Measurements from ENCODE around the gene SERPINB8. TPM values are rescaled to one million over a fixed set of nuclear protein-coding genes. Genes with fewer than 3 reads are reported as not detected.
A peak's percentile ranks its signal among the peaks of the same experiment; 100 is the strongest.

Gene SERPINB8
- total RNA-seq, 1 experiment from 2014 or later: 0.98 TPM

- peaks cover 7% of the 10 kb centered on the region for H3K36me3 Mint-ChIP-seq (ENCODE audit: insufficient read depth, unreplicated experiment)
- no peaks in the 10 kb centered on the region for H3K9me3 ChIP-seq
- H3K27me3 ChIP-seq (replicated peaks; ENCODE audit: control insufficient read depth, insufficient read depth, low read length): no peaks in the 10 kb centered on the region
- TF ChIP-seq CTCF (IDR thresholded peaks at IDR 0.05; ENCODE audit: insufficient read depth in 1 of 2, low read depth in 1 of 2, low read length in 1 of 2, severe bottlenecking in 1 of 2, unreplicated experiment in 1 of 2): no peak
- no peak for DNase-seq
- POLR2A ChIA-PET: no interaction called here
- H3K4me1 ChIP-seq: no peaks in the 10 kb centered on the region
- no peaks in the 10 kb centered on the region for H3K4me1 Mint-ChIP-seq (ENCODE audit: low read depth, unreplicated experiment)
- H3K9me3 Mint-ChIP-seq (ENCODE audit: unreplicated experiment): no peaks in the 10 kb centered on the region
- CTCF ChIA-PET: no interaction called here
- H3K36me3 ChIP-seq (ENCODE audit: control insufficient read depth, insufficient read depth, low read length): no peaks in the 10 kb centered on the region
- intact Hi-C loops (cut with micrococcal nuclease; ENCODE audit: unreplicated experiment): loop anchor here (1.0 kb wide), 1 partner anchor 12 kb away; no protein-coding TSS in a partner anchor
- H3K27ac Mint-ChIP-seq (ENCODE audit: unreplicated experiment): no peak overlapping the region
- H3K4me3 Mint-ChIP-seq (ENCODE audit: unreplicated experiment): no peak overlapping the region
- no peak overlapping the region for H3K4me3 ChIP-seq (ENCODE audit: low read depth, low read length)
- no TSS peak for BruUV-seq (replicated peaks)
- H3K27me3 Mint-ChIP-seq (ENCODE audit: insufficient read depth, unreplicated experiment): no peaks in the 10 kb centered on the region
Observed at GRCh38 chr18:63975628-63976027, 5.7 kb downstream of the SERPINB8 start.

- TF ChIP-seq CTCF (IDR thresholded peaks at IDR 0.05; ENCODE audit: insufficient read depth in 1 of 2, low read depth in 1 of 2, low read length in 1 of 2, severe bottlenecking in 1 of 2, unreplicated experiment in 1 of 2): no peak
- Mint-ChIP-seq H3K27ac (ENCODE audit: unreplicated experiment) (no peak overlapping the region), H3K36me3 (ENCODE audit: insufficient read depth, unreplicated experiment) (no peaks in the 10 kb centered on the region), H3K9me3 (ENCODE audit: unreplicated experiment) (no peaks in the 10 kb centered on the region), H3K4me1 (ENCODE audit: low read depth, unreplicated experiment) (no peaks in the 10 kb centered on the region), H3K27me3 (ENCODE audit: insufficient read depth, unreplicated experiment) (no peaks in the 10 kb centered on the region), H3K4me3 (ENCODE audit: unreplicated experiment) (no peak overlapping the region)
- ChIA-PET CTCF (no interaction called here), POLR2A (no interaction called here)
- no peak for DNase-seq
- H3K36me3 ChIP-seq (ENCODE audit: control insufficient read depth, insufficient read depth, low read length): no peaks in the 10 kb centered on the region
- H3K4me3 ChIP-seq (ENCODE audit: low read depth, low read length): no peak overlapping the region
- no peaks in the 10 kb centered on the region for H3K27me3 ChIP-seq (replicated peaks; ENCODE audit: control insufficient read depth, insufficient read depth, low read length)
- intact Hi-C loops (cut with micrococcal nuclease; ENCODE audit: unreplicated experiment): no loop called here
- no TSS peak for BruUV-seq (replicated peaks)
- no peaks in the 10 kb centered on the region for H3K4me1 ChIP-seq
- no peaks in the 10 kb centered on the region for H3K9me3 ChIP-seq
Observed at GRCh38 chr18:63977040-63977439, 7.2 kb downstream of the SERPINB8 start.

- Mint-ChIP-seq H3K27me3 (ENCODE audit: insufficient read depth, unreplicated experiment) (no peaks in the 10 kb centered on the region), H3K4me3 (ENCODE audit: unreplicated experiment) (no peak overlapping the region), H3K4me1 (ENCODE audit: low read depth, unreplicated experiment) (no peaks in the 10 kb centered on the region), H3K36me3 (ENCODE audit: insufficient read depth, unreplicated experiment) (no peaks in the 10 kb centered on the region), H3K9me3 (ENCODE audit: unreplicated experiment) (no peaks in the 10 kb centered on the region), H3K27ac (ENCODE audit: unreplicated experiment) (no peak overlapping the region)
- Histone ChIP-seq H3K27me3 (replicated peaks; ENCODE audit: control insufficient read depth, insufficient read depth, low read length) (no peaks in the 10 kb centered on the region), H3K4me3 (ENCODE audit: low read depth, low read length) (no peak overlapping the region), H3K9me3 (no peaks in the 10 kb centered on the region), H3K36me3 (ENCODE audit: control insufficient read depth, insufficient read depth, low read length) (no peaks in the 10 kb centered on the region), H3K4me1 (no peaks in the 10 kb centered on the region)
- CTCF ChIA-PET: no interaction called here
- no TSS peak for BruUV-seq (replicated peaks)
- DNase-seq: peak; percentile 47 to 48
- intact Hi-C loops (cut with micrococcal nuclease; ENCODE audit: unreplicated experiment): loop anchor here (1.0 kb wide), 2 partner anchors 16 to 88 kb away; no protein-coding TSS in a partner anchor
- POLR2A ChIA-PET: no interaction called here
- peak; percentile 47 to 63 for TF ChIP-seq CTCF (IDR thresholded peaks at IDR 0.05; ENCODE audit: insufficient read depth in 1 of 2, low read depth in 1 of 2, low read length in 1 of 2, severe bottlenecking in 1 of 2, unreplicated experiment in 1 of 2)
Observed at GRCh38 chr18:63979409-63979920, 9.6 kb downstream of the SERPINB8 start.

All from Caco-2 (cell line).